ENCODE results near the gene HERC3. TPM values are rescaled to one million over a fixed set of nuclear protein-coding genes. Genes with fewer than 3 reads are reported as not detected.

The HERC3 gene
- total and polyA plus RNA-seq, 2 donors (not counting 3 experiments of a cell fraction or from before 2014, with no cell fraction given), result 6.3 to 21.2 TPM

GRCh38 chr4:88697588-88698329 lies 105.5 kb downstream of the HERC3 start, which contains the start of gene NAP1L5:
NAP1L5 (minus strand) TSS chr4:88697829; CDS start chr4:88697754, 75 bp downstream.
- peak within 1 kb of the TSS; percentile 76 for H3K4me2 ChIP-seq (ENCODE audit: insufficient read depth, low read length)
- H3K9me1 ChIP-seq (replicated peaks; ENCODE audit: control insufficient read depth, extremely low read depth, insufficient read depth, low read length), result no peaks in the 10 kb centered on the region
- no TSS peak for BruUV-seq (replicated peaks)
- H3K27me3 ChIP-seq (ENCODE audit: control insufficient read depth in 2 of 2, insufficient read depth in 2 of 2, low read length in 2 of 2), result no peaks in the 10 kb centered on the region
- H3K79me2 ChIP-seq (ENCODE audit: control insufficient read depth, insufficient read depth, low read length), result no peaks in the 10 kb centered on the region
- no peaks in the 10 kb centered on the region for H3K36me3 ChIP-seq (ENCODE audit: control insufficient read depth in 2 of 2, extremely low read depth in 1 of 2, insufficient read depth in 2 of 2, low read length in 2 of 2)
- dilution Hi-C loops (cut with MboI; ENCODE audit: extremely low pct_ligation_motif_present, low sequenced_read_pairs) (no loop called here), intact Hi-C loops (cut with micrococcal nuclease) (no loop called here)
- H3K9me3 ChIP-seq (replicated peaks; ENCODE audit: control insufficient read depth, insufficient read depth, low read length), result no peaks in the 10 kb centered on the region
- CTCF ChIA-PET, result interaction anchor here (0.8 to 1.1 kb wide), 3 partner anchors 39 to 158 kb away, joined by 3 to 5 read pairs (median 3); no protein-coding TSS in a partner anchor
- H3K27ac ChIP-seq (ENCODE audit: insufficient read depth, low read depth, low read length), result peak within 1 kb of the TSS; percentile 52
- POLR2A ChIA-PET, result no interaction called here
- peak; percentile 24 for FAIRE-seq
- peak within 1 kb of the TSS; percentile 82 for H2AFZ ChIP-seq (ENCODE audit: low read depth, low read length)
- peaks cover 4% of the 10 kb centered on the region for H3K4me1 ChIP-seq (ENCODE audit: control insufficient read depth, extremely low read depth, insufficient read depth, low read length)
- no peaks in the 10 kb centered on the region for H4K20me1 ChIP-seq (replicated peaks; ENCODE audit: control insufficient read depth, extremely low read depth, insufficient read depth, low read length)
- DNase-seq (ENCODE audit: low read depth, low spot score), result peak; percentile 64
- peak within 1 kb of the TSS; percentile 73 for H3K9ac ChIP-seq (replicated peaks; ENCODE audit: extremely low read depth, insufficient read depth, low read length)
- no peak for TF ChIP-seq EZH2 (IDR thresholded peaks at IDR 0.05; ENCODE audit: borderline replicate concordance, low read depth, low read length, severe bottlenecking)
- TF ChIP-seq MYC (IDR thresholded peaks at IDR 0.05; ENCODE audit: low read depth, low read length), result no peak
- no peak for TF ChIP-seq CTCF (IDR thresholded peaks at IDR 0.05; ENCODE audit: extremely low read depth in 1 of 2, insufficient read depth in 1 of 2, low read depth in 1 of 2, low read length in 2 of 2)
- no peak for TF ChIP-seq GATA2 (IDR thresholded peaks at IDR 0.05; ENCODE audit: insufficient read depth, insufficient read length, low read depth, low read length)
- TF ChIP-seq POLR2AphosphoS5 (IDR thresholded peaks at IDR 0.05; ENCODE audit: insufficient read depth, low read depth, low read length), result peak; percentile 17
- H3K4me3 ChIP-seq (replicated peaks in 1 of 3; ENCODE audit: insufficient read depth in 1 of 3, low read depth in 1 of 3, low read length in 3 of 3), result peak within 1 kb of the TSS; percentile 71 to 93 (median 84)

All from endothelial cell of umbilical vein (primary cell).